Stimulated activated CD8-positive, alpha-beta memory T cell treated with anti-CD3 and anti-CD28 coated beads, Interleukin-7, amount 100 ng/mL, for 4 hours (primary cell): ENCODE results near the gene PNPLA7.
"Not testable (repeated sequence)": the region's sequence is repeated elsewhere in the genome, so short reads cannot be mapped to it uniquely, and the experiment has no call there.

Source experiments
- DNase-seq, 2 donors: peaks; one replicate each; pipeline ENCODE4 v3.0.0-alpha.2; 2020; ENCODE audit warnings: low read depth in 2 of 2

PNPLA7 gene

DNA sequence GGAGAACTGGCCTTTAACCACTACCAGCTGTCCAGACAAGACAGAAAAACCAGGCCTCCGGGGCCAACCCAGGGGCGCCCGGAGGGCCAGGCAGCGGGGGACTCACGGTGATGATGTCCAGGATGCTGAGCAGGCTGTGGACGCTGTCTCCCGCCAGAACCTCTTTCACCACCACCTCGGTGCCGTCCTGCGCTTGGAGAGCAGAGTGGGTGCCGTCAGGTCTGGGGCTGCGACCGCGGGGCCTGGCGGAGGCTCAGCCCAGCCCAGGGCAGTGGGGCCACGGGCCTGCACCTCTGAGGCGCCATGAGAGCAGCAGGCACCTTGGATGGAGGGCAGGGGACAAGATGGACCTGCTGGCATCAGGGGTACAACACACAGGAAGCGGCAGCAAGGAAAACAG, 9.7 kb downstream of the PNPLA7 start:
- DNase-seq = no peak

DNA sequence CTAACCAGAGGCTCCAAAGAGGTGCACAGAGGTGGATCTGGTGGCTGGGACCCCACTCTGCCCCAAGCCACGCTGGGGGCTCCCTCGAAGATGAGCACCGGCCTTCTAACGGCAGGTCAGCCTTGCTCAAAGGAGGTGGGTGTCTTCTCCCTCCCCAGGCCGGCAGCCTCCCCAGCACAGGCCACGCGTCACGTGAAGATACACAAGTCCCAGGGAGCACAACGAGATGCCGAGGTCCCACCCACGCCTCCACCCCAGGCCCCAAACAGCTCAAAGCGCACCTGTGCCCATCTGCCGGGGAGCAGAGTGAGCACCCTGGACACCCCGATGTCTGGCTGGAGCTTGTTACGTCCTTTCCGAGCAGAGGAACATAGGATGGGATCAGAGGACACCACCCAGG, 12.1 kb downstream of the PNPLA7 start:
- no peak for DNase-seq

DNA sequence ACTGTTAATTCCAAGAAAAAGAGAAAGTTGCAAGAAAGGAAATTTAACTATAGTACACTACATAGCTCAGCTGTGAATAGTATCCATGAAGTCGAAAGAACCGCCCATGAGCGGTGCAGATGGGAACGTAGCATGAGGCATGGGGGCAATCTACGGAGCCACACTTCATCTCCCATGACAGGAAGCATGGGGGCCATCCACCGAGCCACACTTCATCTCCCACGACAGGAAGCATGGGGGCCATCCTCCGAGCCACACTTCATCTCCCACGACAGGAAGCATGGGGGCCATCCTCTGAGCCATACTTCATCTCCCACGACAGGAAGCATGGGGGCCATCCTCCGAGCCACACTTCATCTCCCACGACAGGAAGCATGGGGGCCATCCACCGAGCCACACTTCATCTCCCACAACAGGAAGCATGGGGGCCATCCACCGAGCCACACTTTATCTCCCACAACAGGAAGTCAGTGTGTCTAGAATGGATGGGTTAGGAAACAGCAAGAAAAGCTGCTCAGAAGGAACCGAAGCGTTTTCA, 13.5 kb downstream of the PNPLA7 start:
- DNase-seq = not testable (repeated sequence)

DNA sequence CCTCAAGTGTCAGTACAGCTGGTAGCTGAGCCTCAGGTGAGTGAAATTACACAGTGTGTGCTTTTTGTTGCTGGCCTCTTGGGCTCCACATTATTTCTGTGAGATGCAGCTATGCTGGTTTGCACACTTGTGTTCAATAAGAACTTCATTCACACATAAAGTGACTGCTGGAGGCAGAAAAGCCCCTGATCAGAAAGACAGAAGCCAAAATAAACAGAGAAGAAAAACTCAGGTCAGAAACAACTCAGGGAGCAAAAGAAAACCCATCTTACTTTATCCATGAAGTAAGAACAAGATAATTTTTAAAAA, 15.1 kb downstream of the PNPLA7 start:
- no peak for DNase-seq

DNA sequence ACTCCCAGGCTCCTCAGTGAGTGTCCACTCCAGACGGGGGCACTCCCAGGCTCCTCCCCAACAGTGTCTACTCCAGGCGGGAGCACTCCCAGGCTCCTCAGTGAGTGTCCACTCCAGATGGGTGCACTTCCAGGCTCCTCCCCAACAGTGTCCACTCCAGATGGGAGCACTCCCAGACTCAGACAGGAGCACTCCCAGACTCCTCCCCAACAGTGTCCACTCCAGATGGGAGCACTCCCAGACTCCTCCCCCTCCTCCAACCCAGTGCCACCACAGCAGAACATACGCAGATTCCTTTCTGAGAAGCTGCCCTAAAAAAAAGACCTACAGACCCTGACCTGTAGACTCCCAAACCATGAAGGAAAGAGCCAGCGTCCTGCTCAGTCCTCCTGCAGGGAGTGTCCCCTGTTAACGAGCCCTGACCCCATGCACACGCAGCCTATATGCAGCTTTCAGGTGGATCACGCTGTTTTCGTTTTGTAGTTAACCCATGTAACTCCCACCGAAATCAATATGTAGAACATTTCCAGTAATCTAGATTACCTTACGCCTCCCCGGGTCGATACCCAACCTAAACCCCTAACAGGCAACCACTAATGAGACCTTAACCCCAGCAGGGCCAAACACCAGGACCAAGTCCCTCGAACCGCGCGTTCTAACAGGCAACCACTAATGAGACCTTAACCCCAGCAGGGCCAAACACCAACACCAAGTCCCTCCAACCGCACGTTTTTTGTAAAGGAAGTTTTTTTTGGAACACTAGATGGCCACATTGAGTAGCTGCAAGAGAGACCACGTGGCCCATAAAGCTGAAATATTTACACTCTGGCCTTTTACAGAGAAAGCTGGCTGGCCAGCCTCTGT, 15.7 kb downstream of the PNPLA7 start:
- DNase-seq = no peak

DNA sequence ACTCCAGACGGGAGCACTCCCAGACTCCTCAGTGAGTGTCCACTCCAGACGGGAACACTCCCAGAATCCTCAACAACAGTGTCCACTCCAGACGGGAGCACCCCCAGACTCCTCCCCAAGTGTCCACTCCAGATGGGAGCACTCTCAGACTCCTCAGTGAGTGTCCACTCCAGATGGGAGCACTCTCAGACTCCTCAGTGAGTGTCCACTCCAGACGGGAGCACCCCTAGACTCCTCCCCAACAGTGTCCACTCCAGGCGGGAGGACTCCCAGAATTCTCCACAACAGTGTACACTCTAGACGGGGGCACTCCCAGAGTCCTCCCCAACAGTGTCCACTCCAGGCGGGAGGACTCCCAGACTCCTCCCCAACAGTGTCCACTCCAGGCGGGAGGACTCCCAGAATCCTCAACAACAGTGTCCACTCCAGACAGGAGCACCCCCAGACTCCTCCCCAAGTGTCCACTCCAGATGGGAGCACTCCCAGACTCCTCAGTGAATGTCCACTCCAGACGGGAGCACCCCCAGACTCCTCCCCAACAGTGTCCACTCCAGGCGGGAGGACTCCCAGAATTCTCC, 17.2 kb downstream of the PNPLA7 start:
- DNase-seq = not testable (repeated sequence)

DNA sequence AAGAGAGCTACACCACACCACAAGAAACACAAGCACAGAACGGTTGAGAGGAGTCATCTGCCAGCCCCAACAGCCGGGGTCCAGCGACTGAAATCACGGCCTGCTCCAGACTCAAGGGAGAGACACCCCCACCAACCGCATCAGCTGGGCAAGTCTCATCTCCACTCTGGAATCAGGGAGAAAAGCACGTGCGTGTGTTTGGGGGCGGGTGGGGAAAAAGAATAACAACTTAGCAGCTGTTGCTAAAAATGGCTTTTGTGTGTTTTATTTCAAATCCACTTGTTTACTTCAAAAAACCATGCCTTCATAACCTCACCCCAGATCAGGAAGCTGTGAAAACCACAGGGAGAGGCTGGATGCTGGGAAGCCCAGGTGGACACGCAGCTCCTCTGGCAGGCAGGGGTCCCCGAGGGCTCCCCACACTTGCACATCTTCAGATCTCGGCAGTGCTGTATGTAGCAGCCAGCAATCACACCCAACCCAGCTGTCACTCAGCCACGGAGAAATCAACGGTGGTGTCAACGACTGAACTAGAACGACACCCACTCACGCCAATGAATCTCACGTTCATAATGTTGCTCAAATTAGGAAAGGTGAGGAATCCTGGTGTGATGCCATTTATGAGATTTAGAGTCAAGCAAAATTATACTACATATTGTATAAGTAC, 19.0 kb downstream of the PNPLA7 start:
- DNase-seq = no peak

DNA sequence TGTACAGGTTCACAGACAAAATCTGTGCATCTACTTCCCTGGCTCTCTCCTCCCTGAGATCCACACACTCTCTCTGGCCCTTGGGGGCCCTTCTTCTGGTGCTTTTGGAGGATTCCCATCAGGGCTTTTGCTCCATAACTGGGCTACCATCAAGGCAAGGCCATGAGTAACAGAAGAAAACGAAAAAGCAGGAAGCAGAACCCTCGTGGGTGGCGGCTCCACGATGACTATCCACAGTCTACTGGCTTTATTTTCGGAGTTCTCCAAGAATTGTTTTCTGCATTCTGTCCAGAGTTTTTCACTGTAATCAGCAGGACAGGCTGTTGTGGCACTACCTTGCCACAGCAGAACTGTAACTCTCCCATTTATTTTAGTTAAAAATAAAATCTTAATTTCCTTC, 19.9 kb downstream of the PNPLA7 start:
- DNase-seq = no peak

DNA sequence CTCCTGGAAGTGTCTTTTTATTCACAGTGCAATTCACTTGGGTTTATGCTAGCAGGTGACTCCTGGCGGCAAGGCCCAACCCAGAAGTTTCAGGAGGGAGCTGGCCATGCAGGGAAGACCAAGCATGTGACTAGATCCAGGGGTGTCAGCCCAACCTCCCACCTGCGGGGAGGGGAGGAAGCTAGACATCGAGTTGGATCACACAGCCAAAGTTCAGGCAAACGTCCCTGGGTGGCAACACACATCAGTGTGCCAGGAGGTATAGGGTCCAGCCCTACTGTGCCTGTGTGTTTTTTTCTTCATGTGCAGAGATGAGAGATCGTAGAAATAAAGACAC, 25.3 kb downstream of the PNPLA7 start:
- no peak for DNase-seq

DNA sequence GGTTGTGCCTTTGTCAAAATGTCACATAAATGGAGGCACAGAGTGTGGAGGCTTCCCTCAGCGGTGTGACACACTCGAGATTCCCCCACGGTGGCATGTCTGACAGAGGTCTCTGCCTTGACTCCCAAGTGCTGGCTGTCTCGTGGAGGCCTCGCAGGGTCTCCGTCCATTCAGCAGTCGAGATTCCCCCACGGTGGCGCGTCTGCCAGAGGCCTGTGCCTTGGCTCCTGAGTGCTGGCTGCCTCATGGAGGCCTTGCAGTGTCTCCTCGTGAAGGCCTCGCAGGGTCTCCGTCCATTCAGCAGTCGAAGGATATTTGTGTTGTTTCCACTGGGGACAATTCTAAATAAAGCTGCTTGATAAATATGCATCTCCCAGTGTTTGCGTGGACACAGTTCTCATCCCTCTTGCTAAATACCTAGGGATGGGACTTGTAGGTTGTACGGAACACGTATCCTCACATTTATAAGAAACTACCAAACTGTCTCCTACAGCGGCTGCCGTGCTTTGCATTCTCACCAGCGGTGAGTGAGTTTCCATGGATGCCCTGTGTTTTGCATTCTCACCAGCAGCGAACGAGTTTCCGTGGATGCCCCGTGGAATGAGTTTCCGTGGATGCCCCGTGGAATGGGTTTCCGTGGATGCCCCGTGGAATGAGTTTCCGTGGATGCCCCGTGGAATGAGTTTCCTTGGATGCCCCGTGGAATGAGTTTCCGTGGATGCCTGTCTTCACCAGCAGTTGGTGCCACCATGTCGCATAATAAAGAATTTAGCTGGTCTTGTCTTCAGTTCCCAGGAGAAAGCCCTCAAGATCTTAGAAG, 25.8 kb downstream of the PNPLA7 start:
- DNase-seq = no peak

DNA sequence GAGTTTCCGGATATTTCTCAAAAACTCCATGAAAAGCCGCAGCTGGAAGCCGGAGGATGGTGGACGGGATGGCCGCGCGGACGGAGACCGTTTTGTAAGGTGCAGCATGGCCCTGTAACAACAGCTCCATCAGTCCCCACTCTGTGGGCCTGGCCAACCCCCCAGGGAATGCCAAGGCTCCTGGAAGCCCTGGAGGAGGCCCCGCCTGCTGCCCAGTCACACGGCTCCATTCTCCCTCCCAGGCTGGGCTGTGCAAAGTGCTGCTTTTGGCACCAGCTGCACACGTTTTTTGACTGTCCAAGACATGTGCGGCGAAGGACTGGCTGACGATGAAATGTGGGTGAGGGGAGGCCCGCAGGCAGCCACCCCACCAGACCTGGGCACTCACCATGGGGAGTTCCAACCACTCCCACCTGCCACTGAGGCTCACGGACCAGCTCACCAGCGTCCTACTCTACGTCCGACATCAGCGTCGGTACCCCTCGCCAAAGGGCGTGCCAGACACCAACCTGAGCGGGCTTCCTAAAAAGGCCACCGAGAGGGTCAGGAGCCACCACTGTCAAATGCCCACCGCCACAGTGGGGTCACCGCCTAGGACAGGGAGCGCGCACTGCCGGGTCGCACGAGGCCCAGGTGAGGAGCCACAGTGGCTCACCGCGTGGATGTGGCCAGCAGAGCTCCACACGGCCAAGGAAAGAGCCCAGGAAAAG, 27.3 kb downstream of the PNPLA7 start:
- no peak for DNase-seq

DNA sequence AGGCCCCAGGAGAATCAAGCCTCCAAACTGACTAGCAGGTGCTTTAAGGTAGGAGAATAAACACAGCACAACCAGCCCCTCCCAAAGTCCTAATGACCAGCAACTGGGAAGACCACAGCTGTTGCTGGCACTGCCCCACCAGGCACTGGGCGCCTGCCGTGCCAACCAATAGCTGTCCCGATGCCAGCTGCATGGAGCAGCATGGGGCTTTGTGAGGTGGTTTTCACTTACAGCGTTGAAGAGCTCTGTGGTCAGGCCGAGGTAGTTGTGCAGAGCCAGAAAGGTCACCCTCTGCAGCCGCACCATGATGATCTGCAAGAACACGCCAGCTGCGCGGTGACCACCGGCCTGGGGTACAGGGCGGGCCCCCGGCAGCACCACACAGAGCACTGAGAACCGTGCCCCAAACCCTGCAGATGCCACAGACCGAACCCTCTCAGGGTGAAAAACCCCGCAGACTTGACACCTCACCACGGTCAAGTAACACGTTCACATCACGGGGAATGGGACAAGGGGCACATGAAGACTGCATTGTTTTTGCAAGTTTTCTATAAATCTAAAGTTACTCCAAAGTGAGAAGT, 28.7 kb downstream of the PNPLA7 start:
- DNase-seq = no peak

DNA sequence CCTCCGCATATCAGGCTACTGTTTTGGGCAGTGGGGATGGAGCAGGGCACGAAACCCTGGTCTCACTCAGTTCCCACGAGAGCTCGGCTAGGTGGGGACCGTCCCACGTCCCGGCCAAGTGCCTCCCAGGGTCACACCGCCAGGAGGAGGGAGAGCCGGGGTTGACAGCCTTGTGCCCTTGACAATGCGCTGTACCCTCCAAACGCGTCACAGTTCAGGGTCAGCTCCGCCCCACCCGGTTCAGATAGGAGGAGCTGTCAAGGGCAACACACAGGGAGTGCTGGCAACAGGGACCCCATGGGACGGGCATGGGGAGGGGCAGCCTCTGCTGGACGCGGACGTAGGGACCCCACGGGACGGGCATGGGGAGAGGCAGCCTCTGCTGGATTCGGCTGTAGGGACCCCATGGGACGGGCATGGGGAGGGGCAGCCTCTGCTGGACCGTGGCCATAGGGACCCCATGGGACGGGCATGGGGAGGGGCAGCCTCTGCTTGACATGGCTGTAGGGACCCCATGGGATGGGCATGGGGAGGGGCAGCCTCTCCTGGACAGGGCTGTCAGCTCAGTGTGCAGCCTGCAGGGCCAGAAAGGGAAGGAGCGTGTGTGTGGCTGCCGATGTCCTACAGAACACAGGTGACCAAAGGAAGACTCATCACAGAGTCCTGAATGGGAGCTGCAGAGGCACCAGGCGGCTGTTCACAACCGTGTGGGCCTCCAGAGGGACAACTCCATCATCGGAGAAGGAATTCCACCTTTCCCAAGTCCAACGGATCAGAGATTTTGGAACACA, 29.4 kb downstream of the PNPLA7 start:
- no peak for DNase-seq

DNA sequence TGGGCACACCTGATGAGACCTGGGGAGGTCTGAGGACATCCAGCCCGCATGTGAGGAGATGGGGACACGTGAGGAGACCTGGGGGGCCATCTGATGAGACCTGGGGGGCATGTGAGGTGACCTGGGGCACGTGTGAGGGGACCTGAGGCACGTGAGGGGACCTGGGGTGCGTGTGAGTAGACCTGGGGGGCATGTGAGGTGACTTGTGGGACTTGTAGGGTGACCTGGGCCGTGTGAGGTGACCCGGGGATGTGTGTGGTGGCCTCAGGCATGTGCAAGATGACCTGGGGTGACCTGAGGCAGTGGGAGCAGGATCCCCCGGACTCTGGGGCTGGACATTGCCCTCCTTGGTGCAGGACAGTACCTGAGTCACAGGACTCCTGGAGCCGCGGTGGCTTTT, 30.6 kb downstream of the PNPLA7 start:
- DNase-seq = no peak

DNA sequence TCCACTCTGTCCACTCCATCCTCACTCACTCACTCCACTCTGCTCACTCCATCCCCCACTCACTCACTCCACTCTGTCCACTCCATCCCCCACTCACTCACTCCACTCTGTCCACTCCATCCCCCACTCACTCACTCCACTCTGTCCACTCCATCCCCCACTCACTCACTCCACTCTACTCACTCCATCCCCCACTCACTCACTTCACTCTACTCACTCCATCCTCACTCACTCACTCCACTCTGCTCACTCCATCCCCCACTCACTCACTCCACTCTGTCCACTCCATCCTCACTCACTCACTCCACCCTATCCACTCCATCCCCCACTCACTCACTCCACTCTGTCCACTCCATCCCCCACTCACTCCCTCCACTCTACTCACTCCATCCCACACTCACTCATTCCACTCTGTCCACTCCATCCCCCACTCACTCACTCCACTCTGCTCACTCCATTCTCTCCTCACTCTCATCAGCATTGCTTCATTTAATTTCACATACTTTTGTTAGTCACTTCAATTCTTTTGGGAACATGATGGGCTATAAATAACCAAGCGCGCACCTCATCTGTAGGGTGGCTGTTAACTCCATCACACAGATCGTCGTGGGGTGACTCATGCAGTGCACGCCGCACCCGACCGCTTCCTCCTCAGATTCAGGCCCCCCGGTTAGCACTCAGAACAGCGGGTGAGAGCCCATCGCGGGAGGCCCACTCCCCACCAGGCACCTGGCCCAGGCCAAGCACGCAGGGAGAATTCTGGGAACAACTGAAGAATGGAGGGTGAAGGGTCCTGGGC, 31.3 kb downstream of the PNPLA7 start:
- not testable (repeated sequence) for DNase-seq

DNA sequence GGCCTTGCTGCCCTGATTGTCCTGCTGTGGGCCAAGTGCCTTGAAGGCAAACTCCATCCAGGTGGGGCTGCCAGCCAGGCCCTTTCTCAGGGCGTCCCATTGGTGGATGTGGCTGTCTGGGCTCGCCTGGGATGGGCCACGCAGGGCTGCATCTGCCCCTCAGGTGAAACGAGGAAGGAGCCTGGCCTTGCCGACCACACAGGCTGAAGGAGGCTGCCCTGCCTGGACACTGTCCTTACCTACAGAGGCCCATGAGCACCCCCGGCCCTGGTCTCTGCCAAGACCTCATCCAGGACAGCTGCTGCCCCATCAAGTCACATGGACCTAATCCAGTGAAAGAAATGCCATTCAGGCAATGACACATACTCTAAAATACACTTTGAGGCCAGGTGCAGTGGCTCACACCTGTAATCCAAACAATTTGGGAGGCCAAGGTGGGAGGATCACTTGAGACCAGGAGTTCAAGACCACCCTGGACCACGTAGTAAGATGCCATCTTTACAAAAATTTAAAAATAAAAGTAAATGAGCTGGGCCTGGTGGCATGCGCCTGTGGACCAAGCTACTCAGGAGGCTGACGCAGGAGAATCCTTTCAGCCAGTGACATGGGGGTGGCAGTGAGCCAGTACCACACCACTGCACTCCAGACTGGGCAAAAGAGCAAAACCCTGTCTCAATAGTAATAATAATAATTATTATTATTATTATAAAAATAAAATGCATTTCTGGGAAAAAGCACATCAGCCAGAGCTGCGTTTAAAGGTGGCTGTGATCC, 33.9 kb downstream of the PNPLA7 start:
- no peak for DNase-seq

DNA sequence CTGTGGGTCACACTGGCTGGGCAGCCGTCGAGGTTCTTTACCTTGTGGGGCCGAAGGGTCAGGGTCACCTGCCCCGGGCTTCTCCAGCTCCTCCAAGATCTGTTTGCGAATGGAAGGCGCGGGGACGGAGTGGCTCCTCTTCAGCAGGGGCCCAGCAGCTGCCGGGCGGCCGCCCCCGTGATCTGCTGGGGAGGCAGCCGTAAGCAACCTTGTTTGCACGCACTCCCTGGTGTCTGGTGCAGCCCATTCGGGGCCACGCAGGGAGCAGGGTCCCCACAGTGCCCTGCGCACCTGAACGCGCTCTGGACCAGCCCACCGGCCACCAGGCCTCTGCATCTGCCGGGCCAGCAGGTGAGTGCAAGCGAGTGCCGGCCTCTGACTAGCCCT, 34.9 kb downstream of the PNPLA7 start:
- no peak for DNase-seq

DNA sequence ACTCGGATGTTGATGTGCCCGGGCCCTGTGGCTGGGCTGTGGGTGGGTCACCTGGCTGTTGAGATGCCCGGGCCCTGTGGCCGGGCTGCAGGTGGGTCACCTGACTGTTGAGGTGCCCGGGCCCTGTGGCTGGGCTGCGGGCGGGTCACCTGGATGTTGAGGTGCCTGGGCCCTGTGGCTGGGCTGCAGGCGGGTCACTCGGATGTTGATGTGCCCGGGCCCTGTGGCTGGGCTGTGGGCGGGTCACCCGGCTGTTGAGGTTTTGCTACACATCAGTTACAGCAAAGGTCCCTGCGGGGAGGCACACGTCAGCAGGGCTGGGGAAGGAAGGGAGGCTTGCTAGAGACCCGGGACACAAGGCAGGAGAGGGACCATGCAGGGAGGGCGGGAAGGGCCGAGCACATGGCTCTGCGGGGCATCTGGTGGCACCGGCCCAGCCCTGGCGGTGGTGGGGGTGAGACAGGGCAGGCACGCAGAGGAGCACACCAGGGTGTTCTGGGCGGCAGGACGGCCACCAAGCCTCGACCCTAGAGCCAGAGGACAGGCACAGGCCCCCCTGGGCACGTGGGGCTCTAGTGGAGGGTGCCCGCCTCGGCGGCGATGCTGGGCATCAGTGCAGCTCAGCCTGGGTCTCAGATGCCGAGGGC, 35.4 kb downstream of the PNPLA7 start:
- no peak for DNase-seq
